K562 (cell line): ENCODE results near the gene EFCAB13. TPM values are rescaled to one million over a fixed set of nuclear protein-coding genes. Genes with fewer than 3 reads are reported as not detected.

Source experiments
- CUX1 ChIP-seq: fragments of 200-800 bp; sonication (Bioruptor generic); IDR thresholded peaks from 2 replicates; pipeline ENCODE4 v1.6.1; 2016; ENCODE audit warnings: missing genetic modification characterization, missing compliant biosample characterization
- E2F6 ChIP-seq, 2 experiments: IDR thresholded peaks; 2 replicates each; pipeline ENCODE4 v1.6.1; 2011; ENCODE audit warnings: borderline replicate concordance in 1 of 2, control low read depth in 1 of 2, low read depth in 1 of 2, low read length in 1 of 2, mild to moderate bottlenecking in 1 of 2, mixed read lengths in 1 of 2, moderate library complexity in 1 of 2; ENCODE audit not compliant: insufficient read depth in 1 of 2, insufficient read length in 1 of 2, poor library complexity in 1 of 2, severe bottlenecking in 1 of 2; ENCODE audit errors: extremely low read depth in 1 of 2
- FUS ChIP-seq: fragments of 200-400 bp; formaldehyde crosslinking; optimal IDR thresholded peaks from 2 replicates; pipeline ENCODE3; 2017; ENCODE audit warnings: low read depth, low read length
- GATAD2B ChIP-seq: fragments of 450-650 bp; IDR thresholded peaks from 2 replicates; pipeline ENCODE4 v1.6.1; 2017; ENCODE audit warnings: mild to moderate bottlenecking, borderline replicate concordance
- MCM5 ChIP-seq: fragments of 450-650 bp; IDR thresholded peaks from 2 replicates; pipeline ENCODE4 v1.6.1; 2016; ENCODE audit warnings: low read depth
- NFRKB ChIP-seq: fragments of 450-650 bp; IDR thresholded peaks from 2 replicates; pipeline ENCODE4 v1.6.1; 2016; ENCODE audit warnings: low read depth
- NR1H2 ChIP-seq: sonication (generic); formaldehyde crosslinking; IDR thresholded peaks from 2 replicates; pipeline ENCODE4 v1.4.0; 2020; ENCODE audit warnings: mild to moderate bottlenecking, missing genetic modification reagents
- SMARCA5 ChIP-seq: fragments of 450-650 bp; IDR thresholded peaks from 2 replicates; pipeline ENCODE4 v1.6.1; 2016
- UBTF ChIP-seq, 2 experiments: IDR thresholded peaks; 2 replicates each; pipeline ENCODE4 v1.6.1; 2012; ENCODE audit warnings: improper control_type of control experiment in 2 of 2, low read depth in 2 of 2, low read length in 2 of 2, borderline replicate concordance in 1 of 2
- ZBTB7A ChIP-seq: IDR thresholded peaks from 2 replicates; pipeline ENCODE4 v1.6.1; 2011; ENCODE audit warnings: low read depth, mild to moderate bottlenecking, low read length, moderate library complexity, borderline replicate concordance; ENCODE audit not compliant: control insufficient read depth
- ZNF384 ChIP-seq: IDR thresholded peaks from 2 replicates; pipeline ENCODE4 v1.6.1; 2012; ENCODE audit warnings: low read depth, low read length, improper control_type of control experiment
- polyA plus RNA-seq, 8 experiments: library from polyadenylated mRNA; depleted of rRNA in 4 of 8; stranded (reverse) in 5 of 8; unstranded in 3 of 8; fragments of >200 nt; fragmentation: Nextera tagmentation in 2 of 8; fragmentation: Illumina TruSeq in 1 of 8; extraction: Ambion mirVana in 2 of 8; extraction: Trizol in 1 of 8; gene quantifications; 2 replicates each; pipeline versions ENCODE4 v1.2.1 to v1.2.3, GENCODE V29; 2011 to 2014; ENCODE audit warnings: inconsistent platforms in 1 of 8, missing spikeins in 1 of 8
- total RNA-seq, 7 experiments: library from RNA; depleted of rRNA in 6 of 7; stranded (reverse); fragments of >200 nt in 6 of 7; fragmentation: Illumina TruSeq in 2 of 7; extraction: Trizol in 2 of 7; gene quantifications; 2 replicates each; pipeline versions ENCODE4 v1.2.1 to v1.2.3, GENCODE V29; 2011 to 2021; ENCODE audit warnings: low replicate concordance in 1 of 7

The EFCAB13 gene
- total and polyA plus RNA-seq, 9 of the 15 experiments (the other 6 are each of a cell fraction or from before 2014, with no cell fraction given), result 0.32 to 1.3 (median 0.95) TPM

- peak; percentile 99 to 100 for TF ChIP-seq UBTF (IDR thresholded peaks at IDR 0.05; ENCODE audit: borderline replicate concordance in 1 of 2, low read depth in 2 of 2, low read length in 2 of 2)
- TF ChIP-seq CUX1, result no peak
- peak; percentile 94 to 99 for TF ChIP-seq E2F6 (IDR thresholded peaks at IDR 0.05; ENCODE audit: borderline replicate concordance in 1 of 2, extremely low read depth in 1 of 2, insufficient read depth in 1 of 2, insufficient read length in 1 of 2, low read depth in 1 of 2, low read length in 1 of 2, poor library complexity in 1 of 2, severe bottlenecking in 1 of 2)
- peak; percentile 90 for TF ChIP-seq FUS
- TF ChIP-seq GATAD2B, result peak; percentile 86; the same call in 1 of the 2 replicates
- TF ChIP-seq NR1H2 (CRISPR knock-in tag), result 0 out of 2 replicates have a peak, but pooled peaks have one; percentile 73
- no peak for TF ChIP-seq MCM5
- TF ChIP-seq NFRKB, result peak; percentile 66; the same call in 1 of the 2 replicates
- TF ChIP-seq SMARCA5, result 0 out of 2 replicates have a peak, but pooled peaks have one; percentile 53
- 0 out of 2 replicates have a peak, but pooled peaks have one; percentile 18 for TF ChIP-seq ZNF384
- peak; percentile 90 for TF ChIP-seq ZBTB7A
Measured at GRCh38 chr17:47323382-47324223, at the start of gene EFCAB13 (continued).
